ENCODE data around the gene CYRIA.

DNA sequence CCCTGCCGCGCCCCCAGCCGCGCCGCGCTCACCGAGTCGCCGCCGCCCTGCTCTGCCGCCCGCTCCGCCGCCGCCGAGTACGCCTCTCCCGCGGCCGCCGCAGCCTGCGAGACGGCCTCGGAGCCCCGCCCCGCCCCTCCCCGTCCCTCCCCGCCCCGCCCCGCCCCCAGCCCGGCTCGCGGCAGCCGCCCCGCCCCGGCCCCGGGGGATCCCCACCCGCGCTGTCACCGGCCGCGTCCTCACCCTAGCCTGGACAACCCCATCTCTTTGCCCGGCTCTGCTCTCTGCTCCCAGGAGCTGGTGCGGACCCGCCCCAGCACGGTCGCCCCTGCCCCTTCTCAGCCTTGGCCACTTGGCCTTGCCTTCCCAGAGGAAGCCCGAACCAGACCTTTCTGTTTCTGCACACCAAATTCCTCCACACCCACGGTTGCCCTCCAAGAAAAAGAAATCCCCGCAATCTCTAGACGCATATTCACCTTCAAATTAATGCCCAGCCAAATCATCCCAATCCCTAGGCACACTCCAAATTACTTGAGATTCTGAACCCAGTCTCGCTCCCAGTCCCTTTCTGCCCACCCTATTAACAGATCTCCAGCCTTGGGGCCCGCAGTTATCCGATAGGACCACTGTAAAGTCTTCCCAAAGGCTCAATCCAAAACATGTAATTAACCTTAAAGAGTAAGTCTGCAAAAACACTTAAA is at the start of gene CYRIA:
- TF ChIP-seq EZH2 (IDR thresholded peaks at IDR 0.05), result peak; percentile 60
- TF ChIP-seq EZH2phosphoT487 (IDR thresholded peaks at IDR 0.05), result peak; percentile 40

Measured in neural progenitor cell (in vitro differentiated cells).